HG03457 (cell line): ENCODE data around the gene PCSK2.

Experiments
- ATAC-seq: cut with Tn5 transposase; IDR thresholded peaks from one replicate; pipeline ENCODE4 v1.9.1; 2021; ENCODE audit warnings: moderate number of reproducible peaks; ENCODE audit not compliant: unreplicated experiment

Gene PCSK2

DNA sequence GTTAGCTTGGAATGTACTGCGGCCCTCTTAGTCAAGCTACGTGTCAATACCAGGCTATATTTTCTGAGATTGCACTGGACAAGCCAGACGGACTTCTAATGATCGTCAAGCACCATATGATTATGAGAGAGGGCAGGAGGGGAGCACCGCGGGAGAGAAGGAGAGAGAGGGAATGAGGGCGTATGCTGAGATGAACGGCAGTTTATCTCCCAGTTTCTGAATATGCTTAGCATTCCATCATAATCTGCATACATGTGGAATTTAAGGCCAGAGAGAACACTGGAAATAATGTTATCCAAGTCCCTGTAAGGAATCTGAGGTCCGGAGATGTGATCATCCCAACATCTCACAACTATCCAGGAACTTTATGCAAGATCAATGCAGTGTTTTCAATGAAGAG, 244.1 kb downstream of the PCSK2 start:
- ATAC-seq: no peak

DNA sequence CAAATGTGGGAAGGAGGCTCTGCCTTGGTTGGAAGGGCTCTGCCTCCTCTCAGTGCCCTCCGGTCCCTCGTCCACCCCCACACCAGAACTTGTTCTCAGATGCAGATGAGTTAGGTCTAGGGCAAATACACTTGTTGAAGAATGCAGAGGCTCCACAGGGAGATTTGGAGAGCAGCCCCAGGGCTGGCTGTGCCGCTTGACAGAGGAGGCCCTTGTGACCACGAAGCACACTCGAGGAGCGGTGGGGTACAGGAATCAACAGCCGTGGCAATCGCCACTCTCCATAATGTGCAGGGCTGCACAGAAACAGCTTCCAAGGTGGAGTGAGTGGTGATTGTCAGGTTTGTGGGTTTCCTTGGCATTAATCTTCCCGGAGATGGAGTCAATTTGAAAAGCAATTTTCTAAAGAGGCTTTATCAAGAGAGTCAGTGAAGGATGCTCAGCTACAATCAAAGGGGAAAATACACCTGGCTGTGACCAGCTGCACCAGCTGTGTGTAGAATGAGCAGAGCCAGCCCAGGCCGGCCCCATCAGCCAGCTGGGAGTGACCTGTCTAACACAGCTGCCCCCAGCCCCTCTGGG, 244.9 kb downstream of the PCSK2 start:
- no peak for ATAC-seq

DNA sequence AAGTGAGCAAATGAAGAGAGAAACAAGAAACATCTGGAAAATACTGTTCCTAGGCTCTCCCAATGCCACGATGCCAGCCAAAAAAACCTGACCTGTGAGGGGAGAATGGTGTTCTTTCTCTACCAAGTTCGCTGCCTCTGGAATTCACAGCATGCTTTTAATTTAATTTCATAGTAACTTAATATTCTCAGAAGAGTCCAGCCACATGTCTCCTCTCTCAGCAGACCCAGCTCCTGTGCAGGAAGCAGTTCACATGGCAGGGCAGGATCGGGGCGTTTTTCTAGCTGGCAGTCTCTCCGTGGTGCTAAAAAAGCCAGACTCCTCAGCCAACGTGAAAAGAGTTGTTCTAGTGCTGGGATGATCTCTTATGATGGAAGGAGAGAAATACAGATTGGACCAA, 246.8 kb downstream of the PCSK2 start:
- no peak for ATAC-seq

DNA sequence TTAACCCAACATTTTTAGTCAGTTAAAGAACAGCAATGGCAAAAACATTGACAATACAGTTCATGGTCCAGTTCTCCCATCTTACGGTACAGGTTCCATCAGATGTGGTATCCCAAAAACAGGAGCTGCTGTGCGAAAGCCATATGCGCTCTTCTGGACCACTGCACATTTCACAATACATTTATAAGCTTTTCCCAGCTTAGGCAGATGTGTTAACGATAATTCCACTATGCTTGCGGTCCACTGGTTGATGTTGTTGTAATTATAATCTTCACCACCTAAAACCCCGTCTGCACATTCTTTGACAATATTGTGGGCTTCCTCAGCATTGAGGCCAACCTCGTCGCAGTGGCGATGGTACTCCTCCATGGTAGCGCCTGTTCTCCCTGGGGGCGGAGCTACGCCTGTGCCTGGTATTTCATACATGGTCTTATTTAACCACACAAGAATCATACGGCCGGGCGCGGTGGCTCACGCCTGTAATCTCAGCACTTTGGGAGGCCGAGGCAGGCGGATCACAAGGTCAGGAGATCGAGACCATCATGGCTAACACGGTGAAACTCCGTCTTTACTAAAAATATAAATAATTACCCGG, 252.3 kb downstream of the PCSK2 start:
- no peak for ATAC-seq

DNA sequence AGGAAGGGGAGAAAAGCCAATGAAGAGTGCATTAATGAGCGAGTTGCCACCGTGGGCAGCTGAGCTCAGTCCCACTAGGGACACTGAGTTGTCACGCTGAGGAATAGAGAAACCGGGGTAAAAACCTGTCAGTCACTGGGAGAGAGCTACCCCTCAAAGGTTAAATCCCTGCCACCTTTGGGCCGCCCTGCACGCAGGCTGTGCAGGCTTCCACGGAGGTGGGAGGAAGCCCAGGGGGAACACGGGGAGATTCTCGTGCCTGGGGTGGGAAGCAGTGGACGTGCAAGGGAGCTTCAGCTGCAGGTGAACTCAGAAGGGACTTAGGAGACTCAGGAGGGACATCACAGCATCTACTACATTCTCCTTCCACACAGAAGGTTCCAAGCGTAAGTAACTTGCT, 253.9 kb downstream of the PCSK2 start:
- no peak for ATAC-seq

DNA sequence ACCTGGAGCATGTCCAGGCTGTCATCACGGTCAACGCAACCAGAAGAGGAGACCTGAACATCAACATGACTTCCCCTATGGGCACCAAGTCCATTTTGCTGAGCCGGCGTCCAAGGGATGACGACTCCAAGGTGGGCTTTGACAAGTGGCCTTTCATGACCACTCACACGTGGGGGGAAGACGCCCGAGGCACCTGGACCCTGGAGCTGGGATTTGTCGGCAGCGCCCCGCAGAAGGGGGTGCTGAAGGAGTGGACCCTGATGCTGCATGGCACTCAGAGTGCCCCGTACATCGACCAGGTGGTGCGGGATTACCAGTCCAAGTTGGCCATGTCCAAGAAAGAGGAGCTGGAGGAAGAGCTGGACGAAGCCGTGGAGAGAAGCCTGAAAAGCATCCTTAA, 254.8 kb downstream of the PCSK2 start:
- no peak for ATAC-seq

DNA sequence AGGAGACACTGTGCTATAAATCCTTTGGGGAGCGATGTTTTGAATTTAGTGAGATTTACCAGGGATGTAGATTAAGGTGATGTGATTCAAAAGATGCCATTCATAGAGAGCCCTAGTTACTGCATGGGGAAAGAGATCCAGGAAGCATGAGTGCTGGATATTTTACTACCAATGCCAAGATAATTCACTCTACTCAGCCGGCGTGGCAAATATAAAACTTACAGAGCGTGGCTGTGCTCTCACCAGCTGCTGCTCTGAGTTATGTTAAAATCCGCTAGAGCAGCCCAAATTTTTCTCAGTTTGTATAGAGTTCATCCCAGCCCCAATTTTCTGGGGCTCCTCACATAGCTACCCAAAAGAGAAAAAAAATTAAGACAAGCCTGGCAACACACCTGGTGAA, 255.7 kb downstream of the PCSK2 start:
- no peak for ATAC-seq

DNA sequence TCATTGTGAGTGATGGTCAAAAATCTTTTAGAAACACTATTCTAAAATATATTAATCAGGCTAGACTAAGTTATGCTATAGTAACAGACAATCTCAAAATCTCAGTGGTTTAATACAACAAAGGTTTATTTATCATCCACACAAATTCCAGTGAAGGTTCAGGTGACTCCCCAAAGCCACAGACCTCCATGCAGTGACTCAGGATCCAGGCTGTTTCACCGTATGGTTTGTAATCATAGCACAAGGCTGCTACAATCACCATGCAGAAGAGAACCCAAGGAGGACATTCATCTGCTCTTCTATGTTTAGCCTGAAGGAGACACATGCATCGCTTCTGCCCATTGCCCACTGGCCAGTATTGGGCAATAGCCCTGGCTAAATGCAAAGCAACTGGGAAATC, 258.2 kb downstream of the PCSK2 start:
- ATAC-seq: no peak

DNA sequence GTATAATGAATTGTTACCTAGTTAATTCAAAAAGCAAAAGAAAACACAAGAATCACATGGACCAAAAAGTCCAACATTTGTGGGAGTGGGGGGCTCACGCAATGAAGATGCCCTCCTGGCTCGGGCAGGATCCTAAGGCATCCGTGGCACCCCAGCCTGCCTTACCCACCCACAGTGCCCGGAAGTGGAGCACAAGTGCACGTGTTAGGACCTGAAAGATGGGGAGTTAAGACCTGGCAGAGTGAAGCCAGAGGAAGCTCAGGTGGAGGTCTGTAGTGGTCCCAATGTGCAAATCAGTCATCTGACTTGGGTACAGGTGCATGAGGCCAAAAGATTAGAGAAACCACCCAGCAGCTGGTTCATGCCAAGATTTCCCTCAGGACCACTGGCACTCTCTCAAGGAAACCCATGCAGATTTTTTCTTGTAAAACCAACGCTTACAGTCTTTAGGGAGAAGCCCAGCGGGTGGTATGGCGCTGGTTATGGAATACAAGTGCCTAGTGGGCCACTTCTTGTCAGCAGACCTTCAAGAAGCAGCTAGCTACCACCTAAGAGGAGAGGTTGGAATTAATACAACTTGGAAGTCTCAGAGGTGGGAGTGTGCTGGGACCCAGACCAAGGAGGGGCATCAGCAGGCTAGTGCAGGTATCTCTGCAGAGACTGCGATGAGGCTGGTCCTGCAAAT, 262.2 kb downstream of the PCSK2 start:
- no peak for ATAC-seq

DNA sequence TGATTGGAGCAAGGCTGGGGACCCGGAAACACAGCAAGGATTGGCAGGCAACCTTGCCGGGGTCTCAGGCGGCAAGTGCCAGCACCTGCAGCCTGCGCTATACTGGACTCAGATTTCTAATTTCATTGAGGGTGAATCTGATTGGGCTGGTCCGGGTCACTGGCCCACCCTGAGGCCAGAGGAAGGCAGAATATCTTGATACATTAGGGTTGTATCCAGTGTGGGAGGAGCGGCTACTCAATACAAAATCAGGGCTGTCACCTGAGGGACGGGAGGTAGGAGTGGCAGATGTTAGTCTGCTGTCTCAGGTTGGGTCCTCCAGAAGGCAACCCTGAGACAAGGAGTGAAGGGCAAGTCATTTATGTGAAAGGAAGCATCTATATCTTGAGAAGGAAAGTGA, 263.7 kb downstream of the PCSK2 start:
- no peak for ATAC-seq

DNA sequence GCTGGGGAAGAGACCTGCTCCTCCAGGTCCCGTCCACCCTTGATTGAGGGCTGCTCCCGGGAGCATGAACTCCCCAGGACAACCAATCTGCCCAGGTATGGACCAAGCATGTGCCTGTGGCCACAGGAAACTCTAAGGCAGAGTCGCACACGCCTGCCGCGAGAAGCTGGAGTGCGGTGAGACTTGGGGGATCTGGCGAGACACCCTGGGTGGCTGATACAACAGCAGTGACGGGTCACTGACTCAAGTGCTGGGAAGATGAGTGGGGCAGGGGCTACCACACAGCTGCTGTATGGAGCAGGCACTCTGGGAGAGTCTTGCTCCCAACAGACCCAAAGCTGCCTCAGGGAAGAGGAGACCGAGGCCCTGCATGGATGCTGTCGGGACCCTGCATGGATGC, 264.2 kb downstream of the PCSK2 start:
- no peak for ATAC-seq

DNA sequence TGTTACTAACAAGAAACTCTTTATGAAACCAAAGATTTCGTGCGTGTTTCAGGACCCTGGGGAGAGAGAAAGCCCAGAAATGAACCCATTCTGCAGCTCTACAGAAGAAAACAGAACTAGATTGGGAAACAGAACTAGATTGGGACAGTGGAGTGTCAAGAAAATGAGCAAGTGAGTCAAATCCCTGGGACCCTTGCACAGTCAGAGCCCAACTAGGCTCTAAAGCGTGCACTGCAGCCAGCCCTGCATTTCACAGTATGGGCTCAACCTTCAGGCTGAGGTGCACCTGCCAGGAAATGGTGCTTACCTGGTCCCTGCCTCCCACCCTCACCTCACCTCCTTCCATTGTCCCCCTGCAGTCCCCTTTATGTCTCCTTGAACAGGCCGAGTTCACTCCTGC, 264.6 kb downstream of the PCSK2 start:
- ATAC-seq: no peak

DNA sequence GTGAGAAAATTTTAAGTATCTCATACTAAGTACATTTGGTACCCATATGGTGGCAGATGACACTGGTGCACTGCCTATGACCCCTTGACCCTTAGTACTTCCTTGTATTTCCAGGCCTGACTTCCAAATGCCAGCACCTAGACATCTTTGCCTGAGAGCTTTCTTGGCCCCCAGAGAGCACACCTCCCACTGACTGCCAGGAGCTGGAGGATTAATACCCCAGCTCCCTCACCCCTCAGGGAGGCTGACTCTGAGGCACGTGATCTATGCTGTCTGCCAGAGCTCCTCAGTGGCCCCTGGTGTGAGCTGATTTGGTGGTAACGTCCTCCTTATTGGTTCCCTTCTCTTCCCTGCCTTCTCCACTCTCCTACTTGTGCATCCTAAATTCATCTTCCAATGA, 266.3 kb downstream of the PCSK2 start:
- ATAC-seq: no peak

DNA sequence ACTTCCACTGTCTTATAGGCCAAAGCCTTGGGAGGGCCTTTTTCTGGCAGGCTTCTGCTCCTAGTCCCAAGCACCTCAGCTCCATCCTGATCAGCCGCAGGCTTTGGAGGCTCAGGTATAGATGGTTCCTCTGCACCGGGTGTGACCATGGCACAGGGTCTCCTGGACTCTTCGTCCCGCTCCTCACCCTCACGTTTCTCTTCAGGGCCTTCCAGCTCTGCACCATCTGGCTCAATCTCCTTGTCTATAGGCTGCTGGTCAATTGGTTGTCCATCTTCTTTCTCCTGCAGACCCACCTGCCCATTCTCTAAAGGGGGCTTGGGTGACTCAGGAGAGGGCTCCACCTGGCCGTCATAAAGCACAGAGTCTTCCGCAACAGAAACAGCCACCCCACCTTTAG, 267.4 kb downstream of the PCSK2 start:
- ATAC-seq: no peak

DNA sequence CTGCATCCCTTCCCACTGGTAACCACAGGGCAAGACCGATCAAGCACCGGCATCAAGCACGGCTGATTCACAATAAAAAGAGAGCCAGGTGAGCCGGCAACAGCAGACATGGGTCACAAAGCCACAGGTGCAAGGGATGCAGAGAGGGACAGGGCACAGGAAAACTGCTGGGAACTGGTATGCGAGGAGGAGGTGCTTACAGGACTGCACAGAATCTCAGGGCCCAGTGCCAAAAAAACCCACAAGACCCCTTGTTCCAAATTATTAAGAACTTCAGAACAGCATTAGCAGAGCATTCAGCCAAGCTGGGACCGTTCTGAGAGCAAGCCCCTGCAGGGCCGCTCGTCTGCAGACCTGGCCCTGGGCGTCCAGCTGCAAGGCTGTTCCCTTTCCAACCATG, 269.0 kb downstream of the PCSK2 start:
- ATAC-seq: no peak

DNA sequence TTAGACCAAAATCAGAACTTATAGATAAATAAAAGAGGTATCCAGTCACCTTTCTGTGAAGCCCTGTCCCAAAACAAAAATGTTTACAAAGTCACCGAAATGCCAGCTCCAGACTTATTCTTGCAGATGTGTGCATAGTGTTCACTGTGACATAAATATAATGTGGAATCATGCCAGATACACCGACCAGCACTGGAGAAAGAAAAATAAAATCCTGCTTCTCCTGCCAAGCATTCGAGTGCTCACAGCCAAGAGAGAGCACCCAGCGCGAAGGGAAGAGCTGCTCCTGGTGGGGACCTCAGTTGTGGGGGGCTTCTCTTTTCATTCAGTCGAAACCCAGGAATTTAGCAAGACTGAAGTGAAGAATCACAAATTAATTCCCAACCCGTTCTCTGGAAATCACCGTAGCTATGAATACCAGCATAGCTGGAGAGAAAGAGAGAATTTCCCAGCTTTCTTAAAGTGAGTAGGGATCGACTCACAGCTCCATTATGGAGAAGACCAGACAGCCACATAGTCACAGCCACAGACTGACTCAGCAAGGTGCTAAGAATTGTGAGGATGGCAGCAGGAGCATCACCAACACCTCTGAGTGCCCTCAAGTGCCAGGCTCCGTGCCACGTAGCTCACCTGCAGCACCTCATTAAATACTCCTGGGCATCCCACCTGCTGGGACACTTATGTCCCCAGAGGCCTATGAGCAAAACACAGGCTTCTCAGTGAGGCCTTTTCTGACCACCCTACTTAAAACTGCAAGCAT, 271.2 kb downstream of the PCSK2 start:
- ATAC-seq: no peak

DNA sequence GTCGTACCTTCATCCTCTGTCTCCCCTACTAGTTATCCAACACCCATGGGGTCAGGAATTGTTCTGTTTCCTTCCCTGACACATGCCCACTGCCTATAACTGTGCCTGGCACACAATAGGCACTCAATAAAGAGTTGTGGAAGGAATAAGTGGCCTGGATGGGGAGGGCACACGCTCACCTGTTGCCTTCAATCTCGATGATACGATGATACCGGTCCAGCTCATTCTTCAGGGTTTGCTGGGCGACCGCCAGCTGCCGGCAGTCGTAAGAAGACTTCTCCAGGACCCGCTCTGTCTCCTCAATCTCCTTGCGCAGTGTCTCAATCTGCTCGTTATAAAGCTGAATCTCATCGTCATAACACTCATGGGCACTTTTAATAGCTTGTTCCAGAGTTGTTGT, 271.8 kb downstream of the PCSK2 start:
- ATAC-seq: no peak

DNA sequence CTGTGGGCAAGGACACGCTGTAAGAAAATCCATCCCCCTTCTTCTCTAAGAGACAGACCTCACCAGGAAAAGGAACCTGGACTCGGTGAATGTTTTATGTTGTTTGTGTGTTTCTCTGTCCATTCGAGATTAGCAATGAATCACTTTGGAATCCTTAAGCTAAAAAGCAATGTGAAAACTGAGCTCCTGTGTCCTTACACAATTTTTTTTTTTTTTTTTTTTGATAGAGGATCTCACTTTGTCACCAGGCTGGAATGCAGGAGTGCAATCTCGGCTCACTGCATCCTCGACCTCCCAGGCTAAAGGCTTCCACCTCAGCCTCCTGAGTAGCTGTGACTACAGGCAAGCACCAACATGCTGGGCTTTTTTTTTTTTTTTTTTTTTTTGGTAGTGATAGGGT, 272.2 kb downstream of the PCSK2 start:
- ATAC-seq: no peak

DNA sequence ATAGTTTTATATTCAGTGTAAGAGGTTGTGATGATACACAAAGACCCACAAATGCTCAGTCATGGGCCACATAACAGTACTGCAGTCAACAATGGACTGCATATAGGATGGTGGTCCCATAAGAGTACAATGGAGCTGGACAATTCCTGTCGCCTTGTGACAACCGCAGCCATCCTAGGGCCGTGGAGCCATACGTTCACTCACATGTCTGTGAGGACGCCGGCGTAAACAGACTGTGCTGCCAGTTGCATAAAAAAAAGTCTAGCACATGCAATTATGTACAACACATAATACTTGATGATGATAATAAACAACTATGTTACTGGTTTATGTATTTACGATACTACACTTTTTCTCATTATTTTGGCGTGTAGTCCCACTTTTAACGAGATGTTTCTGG, 273.4 kb downstream of the PCSK2 start:
- ATAC-seq: no peak

DNA sequence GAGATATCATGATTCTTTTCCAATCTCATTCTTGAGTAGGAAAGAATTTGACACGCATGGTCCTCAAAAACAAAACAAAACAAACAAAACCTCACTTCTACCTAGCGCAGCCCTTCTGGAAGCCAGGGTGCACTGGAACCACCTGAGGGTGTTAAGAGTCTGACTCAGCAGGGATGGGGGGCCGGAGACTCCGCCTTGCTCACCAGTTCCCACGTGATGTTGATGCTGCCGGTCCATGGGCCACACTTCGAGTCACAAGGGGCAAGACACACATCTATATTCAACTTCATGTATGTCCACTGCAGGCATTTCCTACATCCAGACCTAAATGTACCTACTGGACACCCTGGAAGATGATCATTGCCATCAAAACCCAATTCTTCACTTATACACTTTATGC, 274.0 kb downstream of the PCSK2 start:
- ATAC-seq: no peak

DNA sequence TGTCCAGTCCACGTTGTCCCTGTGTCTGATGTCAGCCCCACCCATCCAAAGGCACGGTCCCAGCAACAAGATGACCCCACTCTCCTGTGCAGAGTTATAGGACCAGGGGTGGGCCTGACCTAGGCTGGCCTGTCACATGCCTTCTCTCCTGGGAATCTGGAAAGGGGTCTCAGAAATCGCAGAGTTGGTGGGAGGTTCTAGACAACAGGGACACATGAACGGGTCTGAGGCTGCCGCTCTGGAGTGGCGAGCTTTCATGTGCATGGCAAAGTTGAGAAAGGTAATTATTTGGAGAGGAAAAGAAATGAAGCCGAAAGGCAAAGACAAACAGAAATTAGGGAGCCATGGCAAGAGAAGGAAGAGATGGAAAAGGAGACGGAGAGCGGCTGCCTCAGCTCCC, 274.9 kb downstream of the PCSK2 start:
- no peak for ATAC-seq

DNA sequence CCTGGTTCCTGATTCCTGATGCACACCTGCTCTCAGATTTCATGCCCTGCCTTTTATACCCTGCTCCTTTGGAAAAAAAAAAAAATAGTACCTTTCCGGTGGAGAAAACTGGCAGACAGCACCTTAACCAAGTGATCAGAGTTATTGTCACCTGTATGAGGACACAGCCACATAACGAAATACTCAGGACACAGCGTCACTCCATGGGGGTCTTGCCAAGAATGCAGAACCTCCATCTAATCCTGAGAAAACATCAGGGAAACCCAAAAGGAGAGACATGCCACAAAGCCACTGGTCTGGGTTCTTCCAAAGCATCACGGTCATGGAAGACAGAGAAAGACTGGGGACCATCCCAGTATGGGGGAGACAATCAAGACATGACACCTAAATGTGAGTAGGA, 275.3 kb downstream of the PCSK2 start:
- ATAC-seq: no peak
